Osteoblast (primary cell): ENCODE measurements around the gene PDIA6. TPM values are rescaled to one million over a fixed set of nuclear protein-coding genes. Genes with fewer than 3 reads are reported as not detected.
A peak's percentile ranks its signal among the peaks of the same experiment; 100 is the strongest.

ENCODE experiments used
- DNase-seq: peaks from one replicate; pipeline ENCODE4 v3.0.0; 2011; ENCODE audit warnings: low spot score, mixed read lengths; ENCODE audit not compliant: insufficient read length; ENCODE audit errors: missing footprints
- H2AFZ ChIP-seq: 2 replicates; pipeline ENCODE4 v1.6.0; 2011; ENCODE audit warnings: mild to moderate bottlenecking, low read length
- H3K27ac ChIP-seq: 2 replicates; pipeline ENCODE4 v1.5.1; 2011; ENCODE audit warnings: mild to moderate bottlenecking, low read depth, low read length, moderate library complexity
- H3K27me3 ChIP-seq: 2 replicates; pipeline ENCODE4 v1.6.0; 2012; ENCODE audit warnings: mild to moderate bottlenecking, control low read depth, inconsistent platforms, low read length, moderate library complexity; ENCODE audit not compliant: insufficient read depth
- H3K36me3 ChIP-seq: 2 replicates; pipeline ENCODE4 v1.5.1; 2011; ENCODE audit warnings: mild to moderate bottlenecking, low read length, control low read depth, moderate library complexity; ENCODE audit not compliant: insufficient read depth
- H3K4me1 ChIP-seq: 2 replicates; pipeline ENCODE4 v1.5.1; 2011; ENCODE audit warnings: mild to moderate bottlenecking, low read length, control low read depth, moderate library complexity; ENCODE audit not compliant: insufficient read depth
- H3K4me2 ChIP-seq: 2 replicates; pipeline ENCODE4 v1.6.0; 2011; ENCODE audit warnings: mild to moderate bottlenecking, low read length; ENCODE audit not compliant: insufficient read depth
- H3K4me3 ChIP-seq: fragments of 200-600 bp; sonication (generic); 3 replicates; pipeline ENCODE4 v1.5.1; 2012; ENCODE audit warnings: mild to moderate bottlenecking, low read length, inconsistent platforms; ENCODE audit not compliant: insufficient read depth
- H3K79me2 ChIP-seq: 2 replicates; pipeline ENCODE4 v1.6.0; 2012; ENCODE audit warnings: mild to moderate bottlenecking, low read length, control low read depth, inconsistent platforms; ENCODE audit not compliant: insufficient read depth
- H3K9me3 ChIP-seq: 2 replicates; pipeline ENCODE4 v1.5.1; 2011; ENCODE audit warnings: low read depth, low read length, control low read depth
- H4K20me1 ChIP-seq: 2 replicates; pipeline ENCODE4 v1.6.0; 2012; ENCODE audit warnings: mild to moderate bottlenecking, low read length, control low read depth; ENCODE audit not compliant: insufficient read depth
- total RNA-seq: library from RNA; depleted of rRNA; stranded (reverse); fragments of >200 nt; gene quantifications from 2 replicates; pipeline ENCODE4 v1.2.3, GENCODE V29; 2012
- TF ChIP-seq, protein P1 (sequence below): IDR thresholded peaks from 2 replicates; pipeline ENCODE4 v1.5.1; 2011; ENCODE audit warnings: mild to moderate bottlenecking, low read depth, low read length, moderate library complexity; ENCODE audit errors: extremely low read depth

Gene PDIA6
- total RNA-seq, 1 donor, result 245 TPM

DNA sequence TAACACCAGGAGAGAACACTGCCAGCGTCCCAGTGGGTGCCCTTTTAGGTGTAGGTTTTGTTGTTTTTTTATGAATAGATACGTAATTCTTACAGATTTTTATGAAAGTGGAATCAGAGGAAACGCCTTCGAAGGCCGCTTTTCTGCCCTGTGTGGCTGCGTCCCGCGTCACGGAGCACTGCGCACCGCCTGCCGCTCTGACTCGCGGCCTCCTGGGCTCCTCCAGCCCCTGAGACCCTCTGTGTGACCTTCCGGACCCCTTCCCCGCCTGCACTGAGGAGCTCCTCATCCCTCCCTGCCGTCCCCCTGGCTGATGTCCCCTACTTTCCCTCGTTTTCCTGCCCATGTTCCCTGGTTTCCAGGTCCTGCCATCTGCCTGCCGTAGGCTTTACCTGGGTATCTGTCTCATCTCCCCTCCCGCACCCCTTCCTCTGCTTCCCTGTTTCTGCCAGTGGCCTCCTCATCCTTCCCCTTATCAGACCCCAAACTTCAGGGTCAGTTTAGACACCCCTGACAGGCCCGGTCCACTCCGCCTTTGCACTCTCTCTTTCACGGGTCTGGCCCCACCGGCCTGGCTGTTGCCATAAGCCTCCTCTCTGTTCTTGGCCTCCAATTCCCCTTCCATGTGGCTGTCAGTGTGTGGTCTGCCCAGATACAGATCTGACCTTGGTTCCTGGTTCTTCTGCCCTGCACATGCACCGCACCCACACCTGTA lies 32.7 kb downstream of the PDIA6 start:
- H4K20me1 ChIP-seq, result peaks cover 7% of the 10 kb centered on the region
- peaks cover 31% of the 10 kb centered on the region for H3K36me3 ChIP-seq
- no peak overlapping the region for H3K4me2 ChIP-seq
- no peaks in the 10 kb centered on the region for H3K27me3 ChIP-seq
- peak; percentile 78 for DNase-seq
- H3K9me3 ChIP-seq, result no peaks in the 10 kb centered on the region
- H3K4me1 ChIP-seq, result no peaks in the 10 kb centered on the region
- TF ChIP-seq, protein P1, sequence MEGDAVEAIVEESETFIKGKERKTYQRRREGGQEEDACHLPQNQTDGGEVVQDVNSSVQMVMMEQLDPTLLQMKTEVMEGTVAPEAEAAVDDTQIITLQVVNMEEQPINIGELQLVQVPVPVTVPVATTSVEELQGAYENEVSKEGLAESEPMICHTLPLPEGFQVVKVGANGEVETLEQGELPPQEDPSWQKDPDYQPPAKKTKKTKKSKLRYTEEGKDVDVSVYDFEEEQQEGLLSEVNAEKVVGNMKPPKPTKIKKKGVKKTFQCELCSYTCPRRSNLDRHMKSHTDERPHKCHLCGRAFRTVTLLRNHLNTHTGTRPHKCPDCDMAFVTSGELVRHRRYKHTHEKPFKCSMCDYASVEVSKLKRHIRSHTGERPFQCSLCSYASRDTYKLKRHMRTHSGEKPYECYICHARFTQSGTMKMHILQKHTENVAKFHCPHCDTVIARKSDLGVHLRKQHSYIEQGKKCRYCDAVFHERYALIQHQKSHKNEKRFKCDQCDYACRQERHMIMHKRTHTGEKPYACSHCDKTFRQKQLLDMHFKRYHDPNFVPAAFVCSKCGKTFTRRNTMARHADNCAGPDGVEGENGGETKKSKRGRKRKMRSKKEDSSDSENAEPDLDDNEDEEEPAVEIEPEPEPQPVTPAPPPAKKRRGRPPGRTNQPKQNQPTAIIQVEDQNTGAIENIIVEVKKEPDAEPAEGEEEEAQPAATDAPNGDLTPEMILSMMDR, result no peak
- H3K27ac ChIP-seq, result no peak overlapping the region
- H2AFZ ChIP-seq, result no peak overlapping the region
- no peaks in the 10 kb centered on the region for H3K79me2 ChIP-seq
- no peak overlapping the region for H3K4me3 ChIP-seq

DNA sequence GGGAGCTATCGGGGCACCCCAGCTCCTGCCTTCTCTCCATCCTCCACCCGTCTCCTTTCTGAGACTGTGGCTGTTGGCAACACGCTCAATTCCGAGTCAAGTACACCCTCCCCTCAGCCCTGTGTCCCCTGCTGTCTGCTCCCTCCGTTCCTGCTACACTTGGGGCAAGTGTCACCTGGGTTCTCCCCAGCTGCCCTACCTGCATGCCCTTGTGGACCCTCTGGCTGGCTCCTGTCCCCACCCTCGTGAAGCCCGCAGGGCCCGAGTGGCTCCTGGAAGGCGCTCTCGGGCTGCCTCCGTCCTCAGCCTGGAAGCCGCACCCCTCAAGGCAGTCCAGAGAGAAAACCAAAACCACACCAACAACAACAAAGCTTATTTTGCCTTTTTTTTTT lies 33.9 kb downstream of the PDIA6 start:
- H2AFZ ChIP-seq, result no peak overlapping the region
- DNase-seq, result peak; percentile 62
- no peaks in the 10 kb centered on the region for H3K79me2 ChIP-seq
- no peak overlapping the region for H3K27ac ChIP-seq
- H3K9me3 ChIP-seq, result no peaks in the 10 kb centered on the region
- peaks cover 3% of the 10 kb centered on the region for H4K20me1 ChIP-seq
- no peaks in the 10 kb centered on the region for H3K4me1 ChIP-seq
- H3K27me3 ChIP-seq, result no peaks in the 10 kb centered on the region
- no peak overlapping the region for H3K4me2 ChIP-seq
- TF ChIP-seq, protein P1, result no peak
- H3K4me3 ChIP-seq, result no peak overlapping the region
- H3K36me3 ChIP-seq, result peaks cover 19% of the 10 kb centered on the region

DNA sequence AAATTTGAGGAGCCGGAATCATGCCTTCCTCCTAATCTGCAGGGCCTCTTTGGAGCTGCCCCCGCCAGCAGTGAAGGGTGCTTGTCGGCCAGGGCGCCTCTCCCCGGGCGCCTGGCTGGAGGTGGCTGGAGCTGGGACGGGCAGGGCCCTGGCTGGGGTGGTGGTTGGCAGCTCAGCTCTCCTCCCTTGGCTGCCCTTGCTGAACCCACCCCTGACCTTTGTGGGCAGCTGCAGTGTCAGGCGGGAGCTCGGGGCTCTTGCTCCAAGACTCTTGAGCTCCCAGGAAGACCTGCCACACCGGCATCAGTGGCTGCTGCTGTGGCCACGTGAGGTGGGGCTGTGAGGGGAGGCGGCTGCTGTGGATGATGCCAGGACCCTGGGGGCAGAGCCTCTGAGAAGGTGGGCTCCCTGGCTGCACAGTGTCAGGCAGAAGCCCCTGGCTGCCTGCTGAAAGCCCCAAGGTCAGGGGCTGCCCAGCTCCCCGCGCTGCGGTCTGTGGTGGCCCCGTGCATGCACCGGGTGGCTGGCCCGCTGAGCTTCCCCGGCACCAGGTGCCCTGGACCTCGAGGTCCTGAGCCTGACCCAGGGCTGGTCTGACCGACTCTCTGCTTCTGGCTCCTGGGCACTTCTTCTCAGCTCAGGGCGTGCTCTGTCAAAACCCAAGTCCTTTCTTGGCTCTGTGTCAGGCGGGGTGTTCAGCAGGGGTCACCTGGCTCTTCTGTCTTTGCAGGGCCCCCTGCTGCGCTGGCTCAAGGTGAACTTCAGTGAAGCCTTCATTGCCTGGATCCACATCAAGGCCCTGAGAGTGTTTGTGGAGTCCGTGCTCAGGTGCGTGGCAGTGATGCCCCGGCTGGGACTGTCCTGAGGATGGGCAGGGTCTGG lies 34.5 kb downstream of the PDIA6 start:
- TF ChIP-seq, protein P1, result no peak
- Histone ChIP-seq H3K4me2 (no peak overlapping the region), H3K9me3 (no peaks in the 10 kb centered on the region), H2AFZ (no peak overlapping the region), H4K20me1 (peaks cover 3% of the 10 kb centered on the region), H3K36me3 (peaks cover 16% of the 10 kb centered on the region), H3K27me3 (no peaks in the 10 kb centered on the region), H3K27ac (no peak overlapping the region), H3K79me2 (no peaks in the 10 kb centered on the region), H3K4me3 (no peak overlapping the region), H3K4me1 (no peaks in the 10 kb centered on the region)
- DNase-seq, result peak; percentile 48
